Peyer's patch (tissue), 4 donors: ENCODE results near the gene APOBEC4. TPM values are rescaled to one million over a fixed set of nuclear protein-coding genes. Genes with fewer than 3 reads are reported as not detected.

Experiments
- DNase-seq, 3 donors: peaks; one replicate each; pipeline ENCODE4 v3.0.0-alpha.2; 2017 to 2019
- H3K27ac ChIP-seq, 4 donors: fragments of 200-600 bp; sonication (generic); one replicate each; pipeline ENCODE4 v1.5.1; 2016 to 2019
- H3K27me3 ChIP-seq, 2 donors: fragments of 200-600 bp; sonication (generic); one replicate each; pipeline ENCODE4 v1.5.1; 2019
- H3K36me3 ChIP-seq, 3 donors: fragments of 200-600 bp; sonication (generic); one replicate each; pipeline ENCODE4 v1.5.1; 2016 to 2019
- H3K4me1 ChIP-seq, 4 donors: fragments of 200-600 bp; sonication (generic); one replicate each; pipeline ENCODE4 v1.5.1; 2016 to 2019
- H3K4me3 ChIP-seq, 4 donors: fragments of 200-600 bp; sonication (generic); 1 replicate in 3 of 4; 2 replicates in 1 of 4; pipeline ENCODE4 v1.5.1; 2016 to 2019; ENCODE audit warnings: mild to moderate bottlenecking in 1 of 4
- H3K9me3 ChIP-seq, 4 donors: fragments of 200-600 bp; sonication (generic); one replicate each; pipeline ENCODE4 v1.5.1; 2016 to 2019; ENCODE audit warnings: mild to moderate bottlenecking in 1 of 4
- POLR2A ChIP-seq, 2 donors: fragments of 450-650 bp; IDR thresholded peaks; one replicate each; pipeline ENCODE4 v1.5.1; 2017; ENCODE audit warnings: antibody characterized with exemption in 2 of 2, mild to moderate bottlenecking in 2 of 2, moderate library complexity in 2 of 2
- total RNA-seq, 4 donors: library from RNA; depleted of rRNA; stranded (reverse); fragments of >200 nt; gene quantifications; one replicate each; pipeline ENCODE4 v1.1.0, GENCODE V29; 2016
- TF ChIP-seq, protein P1 (sequence below), 6 experiments: fragments of 450-650 bp in 4 of 6; fragments of 200-600 bp in 2 of 6; sonication (generic) in 1 of 6; IDR thresholded peaks; one replicate each; pipeline ENCODE4 v1.5.1; 2017 to 2019; ENCODE audit warnings: antibody characterized with exemption in 6 of 6, mild to moderate bottlenecking in 3 of 6, moderate library complexity in 1 of 6

The APOBEC4 gene
- total RNA-seq, 4 donors from 2014 or later = 0.85 TPM; not detected in 3

DNA sequence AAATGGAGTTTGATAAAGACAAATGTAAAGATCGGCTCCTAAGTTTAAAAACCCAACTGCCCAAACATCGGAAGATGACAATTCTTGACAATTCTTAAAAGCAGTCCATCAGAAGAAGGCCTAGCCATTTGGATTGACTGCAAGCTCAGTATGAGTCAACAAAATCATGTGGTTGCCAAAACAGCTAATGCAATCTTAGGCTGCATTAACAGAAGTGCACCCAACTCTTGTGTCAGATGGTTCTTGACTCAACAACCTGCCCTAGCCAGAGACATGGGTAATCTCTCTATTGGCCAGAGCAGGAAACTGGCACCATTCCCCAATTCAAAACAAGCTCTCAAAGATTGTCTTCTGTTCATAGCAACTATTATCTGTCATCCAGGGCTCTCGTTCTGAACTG, 53.0 kb downstream of the APOBEC4 start:
- Histone ChIP-seq H3K27ac (no peak overlapping the region), H3K9me3 (no peaks in the 10 kb centered on the region), H3K4me1 (peaks cover 0 to 19% (median 0%) of the 10 kb centered on the region in 4 donors), H3K27me3 (no peaks in the 10 kb centered on the region), H3K36me3 (no peaks in the 10 kb centered on the region), H3K4me3 (no peak overlapping the region)
- TF ChIP-seq, protein P1, sequence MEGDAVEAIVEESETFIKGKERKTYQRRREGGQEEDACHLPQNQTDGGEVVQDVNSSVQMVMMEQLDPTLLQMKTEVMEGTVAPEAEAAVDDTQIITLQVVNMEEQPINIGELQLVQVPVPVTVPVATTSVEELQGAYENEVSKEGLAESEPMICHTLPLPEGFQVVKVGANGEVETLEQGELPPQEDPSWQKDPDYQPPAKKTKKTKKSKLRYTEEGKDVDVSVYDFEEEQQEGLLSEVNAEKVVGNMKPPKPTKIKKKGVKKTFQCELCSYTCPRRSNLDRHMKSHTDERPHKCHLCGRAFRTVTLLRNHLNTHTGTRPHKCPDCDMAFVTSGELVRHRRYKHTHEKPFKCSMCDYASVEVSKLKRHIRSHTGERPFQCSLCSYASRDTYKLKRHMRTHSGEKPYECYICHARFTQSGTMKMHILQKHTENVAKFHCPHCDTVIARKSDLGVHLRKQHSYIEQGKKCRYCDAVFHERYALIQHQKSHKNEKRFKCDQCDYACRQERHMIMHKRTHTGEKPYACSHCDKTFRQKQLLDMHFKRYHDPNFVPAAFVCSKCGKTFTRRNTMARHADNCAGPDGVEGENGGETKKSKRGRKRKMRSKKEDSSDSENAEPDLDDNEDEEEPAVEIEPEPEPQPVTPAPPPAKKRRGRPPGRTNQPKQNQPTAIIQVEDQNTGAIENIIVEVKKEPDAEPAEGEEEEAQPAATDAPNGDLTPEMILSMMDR (IDR thresholded peaks at IDR 0.05) = no peak
- no peak for TF ChIP-seq POLR2A (IDR thresholded peaks at IDR 0.05)
- no peak for DNase-seq

DNA sequence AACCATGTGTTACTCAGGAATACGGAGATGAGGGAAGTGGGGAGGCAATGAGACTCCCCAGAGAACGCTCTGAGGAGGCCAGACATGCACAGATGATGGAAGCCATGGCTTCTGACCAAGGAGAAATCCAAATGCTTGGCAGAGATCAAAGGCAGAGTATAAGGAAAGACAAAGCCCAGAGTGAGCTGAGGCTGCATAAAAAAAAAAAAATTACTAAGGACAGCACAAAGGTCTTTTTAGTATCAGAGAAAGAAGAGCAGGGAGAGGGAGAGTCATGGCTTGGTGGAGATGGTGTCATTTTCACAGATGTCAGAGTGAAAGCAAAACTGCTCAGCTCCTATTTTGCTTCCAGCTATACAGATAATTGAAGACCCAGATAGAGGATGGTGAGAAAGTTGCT, 54.7 kb downstream of the APOBEC4 start:
- TF ChIP-seq POLR2A (IDR thresholded peaks at IDR 0.05) = no peak
- TF ChIP-seq, protein P1 (IDR thresholded peaks at IDR 0.05) = no peak
- Histone ChIP-seq H3K4me3 (no peak overlapping the region), H3K27me3 (no peaks in the 10 kb centered on the region), H3K4me1 (peaks cover 0 to 19% (median 0%) of the 10 kb centered on the region in 4 donors), H3K36me3 (no peaks in the 10 kb centered on the region), H3K27ac (peak overlapping the region in 2 of 4 donors; percentile 14 to 55), H3K9me3 (no peaks in the 10 kb centered on the region)
- DNase-seq = no peak

DNA sequence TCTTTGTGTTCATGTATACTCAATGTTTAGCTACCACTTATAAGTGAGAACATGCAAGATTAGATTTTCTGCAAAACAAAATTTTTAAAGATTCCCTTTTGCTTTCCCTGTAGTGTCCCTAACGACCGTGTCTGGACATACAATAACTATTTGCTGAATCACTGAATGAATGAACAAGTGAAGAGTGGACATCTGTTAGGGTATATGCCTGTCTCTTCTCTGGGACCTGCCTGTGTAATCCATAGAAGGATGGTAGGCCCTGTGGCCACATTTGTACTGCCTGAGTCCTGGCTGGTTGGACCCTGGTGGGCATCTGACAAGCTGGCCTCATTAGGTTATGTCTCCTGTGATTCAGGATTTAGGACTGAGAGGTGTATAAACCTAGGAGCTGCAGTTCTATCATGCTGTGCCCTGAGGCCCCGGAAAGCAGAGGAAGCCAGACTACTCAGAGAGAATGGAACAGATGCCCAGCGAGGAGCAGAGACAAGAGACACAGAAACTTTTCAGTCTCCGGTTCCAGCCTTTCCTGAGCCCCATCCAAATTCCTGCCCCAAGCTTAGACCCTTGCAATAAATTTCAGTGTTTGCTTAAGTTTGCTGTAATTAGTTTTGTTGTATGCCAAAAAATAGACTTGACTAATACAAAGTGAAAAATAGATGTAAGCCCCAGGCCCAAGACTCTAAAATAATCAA, 55.3 kb downstream of the APOBEC4 start:
- Histone ChIP-seq H3K27me3 (no peaks in the 10 kb centered on the region), H3K4me3 (no peak overlapping the region), H3K36me3 (no peaks in the 10 kb centered on the region), H3K4me1 (peaks cover 0 to 17% (median 2%) of the 10 kb centered on the region in 4 donors), H3K9me3 (no peaks in the 10 kb centered on the region), H3K27ac (peak overlapping the region in 1 of 4 donors; percentile 29)
- TF ChIP-seq, protein P1 (IDR thresholded peaks at IDR 0.05) = no peak
- TF ChIP-seq POLR2A (IDR thresholded peaks at IDR 0.05) = no peak
- DNase-seq = no peak

DNA sequence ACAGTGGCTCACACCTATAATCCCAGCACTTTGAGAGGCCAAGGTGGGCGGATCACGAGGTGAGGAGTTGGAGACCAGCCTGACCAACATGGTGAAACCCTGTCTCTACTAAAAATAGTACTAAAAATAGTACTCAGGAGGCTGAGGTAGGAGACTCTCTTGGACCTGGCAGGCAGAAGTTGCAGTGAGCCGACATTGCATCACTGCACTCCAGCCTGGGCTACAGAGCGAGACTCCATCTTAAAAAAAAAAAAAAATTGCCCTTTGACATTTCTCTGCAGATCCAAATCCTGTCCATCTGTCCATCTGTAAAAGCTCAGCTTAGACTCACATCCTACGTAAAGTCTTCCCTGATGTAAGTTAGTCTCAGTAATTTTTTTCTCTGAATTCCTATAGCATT, 56.6 kb downstream of the APOBEC4 start:
- Histone ChIP-seq H3K27ac (no peak overlapping the region), H3K27me3 (no peaks in the 10 kb centered on the region), H3K36me3 (no peaks in the 10 kb centered on the region), H3K4me1 (peaks cover 0 to 14% (median 2%) of the 10 kb centered on the region in 4 donors), H3K9me3 (no peaks in the 10 kb centered on the region), H3K4me3 (no peak overlapping the region)
- no peak for DNase-seq
- TF ChIP-seq, protein P1 (IDR thresholded peaks at IDR 0.05) = no peak
- TF ChIP-seq POLR2A (IDR thresholded peaks at IDR 0.05) = no peak

Other genes with a start within 250 kb of the APOBEC4 start
- under 1 TPM in 3 of 4 donors, not detected in 1; 0.13 to 0.83 (median 0.66) TPM for gene NMNAT2, start 234.9 kb downstream of the APOBEC4 start, total RNA-seq
- 10 to 100 TPM; 46.2 to 72.7 (median 54.3) TPM for gene SMG7, start 180.8 kb downstream of the APOBEC4 start, total RNA-seq
- gene NCF2, start 62.9 kb downstream of the APOBEC4 start, total RNA-seq = 10 to 100 TPM in 1 of 4 donors, 1 to 10 TPM in 3; 1.6 to 13.2 (median 5.6) TPM
- 10 to 100 TPM; 57.9 to 86.7 (median 67.9) TPM for gene ARPC5, start 17.5 kb downstream of the APOBEC4 start, total RNA-seq
- 10 to 100 TPM in 3 of 4 donors, 1 to 10 TPM in 1; 8.9 to 32.2 (median 13.2) TPM for gene RGL1, start 151.8 kb upstream of the APOBEC4 start, total RNA-seq